ENCODE data around the gene NRDE2.

The NRDE2 gene

GRCh38 chr14:90331497-90332270 lies at the start of gene NRDE2:
Gene NRDE2 (minus strand): TSS chr14:90331941. CDS start chr14:90331904, 37 bp downstream.
- peak; percentile 94 for DNase-seq

GRCh38 chr14:90381011-90381786 lies 49.5 kb upstream of the NRDE2 start:
- no peak for DNase-seq

GRCh38 chr14:90379106-90379505 lies 47.4 kb upstream of the NRDE2 start:
- no peak for DNase-seq

- no peak for DNase-seq
These were observed 46.5 kb upstream of the NRDE2 start for GRCh38 chr14:90378249-90378648.

- DNase-seq, result no peak
These were observed 44.2 kb upstream of the NRDE2 start for GRCh38 chr14:90375934-90376333.

- no peak for DNase-seq
These were observed 43.1 kb upstream of the NRDE2 start for GRCh38 chr14:90374813-90375212.

GRCh38 chr14:90373887-90374286 lies 42.1 kb upstream of the NRDE2 start:
- no peak for DNase-seq

- no peak for DNase-seq
These were observed 37.4 kb upstream of the NRDE2 start for GRCh38 chr14:90368946-90369721.

GRCh38 chr14:90362558-90362896 lies 30.8 kb upstream of the NRDE2 start:
- no peak for DNase-seq

- DNase-seq, result no peak
These were observed 30.3 kb upstream of the NRDE2 start for GRCh38 chr14:90361865-90362557.

GRCh38 chr14:90358359-90358758 lies 26.6 kb upstream of the NRDE2 start:
- no peak for DNase-seq

- DNase-seq, result no peak
These were observed 25.2 kb upstream of the NRDE2 start for GRCh38 chr14:90356925-90357324.

- DNase-seq, result no peak
These were observed 24.1 kb upstream of the NRDE2 start for GRCh38 chr14:90355540-90356518.

GRCh38 chr14:90354551-90355298 lies 23.0 kb upstream of the NRDE2 start:
- no peak for DNase-seq

- no peak for DNase-seq
These were observed 18.0 kb upstream of the NRDE2 start for GRCh38 chr14:90349739-90350138.

- DNase-seq, result no peak
These were observed 16.5 kb upstream of the NRDE2 start for GRCh38 chr14:90348270-90348669.

- no peak for DNase-seq
These were observed 13.5 kb upstream of the NRDE2 start for GRCh38 chr14:90345239-90345557.

GRCh38 chr14:90344331-90345238 lies 12.8 kb upstream of the NRDE2 start:
- no peak for DNase-seq

- DNase-seq, result no peak
These were observed 10.6 kb upstream of the NRDE2 start for GRCh38 chr14:90342327-90342726.

- no peak for DNase-seq
These were observed 10.0 kb upstream of the NRDE2 start for GRCh38 chr14:90341784-90342183.
